B cell (primary cell): ENCODE results near the gene SART1.

Experiments
- EZH2 ChIP-seq: IDR thresholded peaks from 2 replicates; pipeline ENCODE4 v1.6.1; 2012; ENCODE audit warnings: borderline replicate concordance, low read depth, mild to moderate bottlenecking, moderate library complexity, low read length; ENCODE audit not compliant: insufficient read depth, poor library complexity, severe bottlenecking
- TF ChIP-seq, protein P1 (sequence below): fragments of 200-600 bp; IDR thresholded peaks from one replicate; pipeline ENCODE4 v1.8.0; 2022; ENCODE audit warnings: antibody characterized with exemption, mild to moderate bottlenecking

DNA sequence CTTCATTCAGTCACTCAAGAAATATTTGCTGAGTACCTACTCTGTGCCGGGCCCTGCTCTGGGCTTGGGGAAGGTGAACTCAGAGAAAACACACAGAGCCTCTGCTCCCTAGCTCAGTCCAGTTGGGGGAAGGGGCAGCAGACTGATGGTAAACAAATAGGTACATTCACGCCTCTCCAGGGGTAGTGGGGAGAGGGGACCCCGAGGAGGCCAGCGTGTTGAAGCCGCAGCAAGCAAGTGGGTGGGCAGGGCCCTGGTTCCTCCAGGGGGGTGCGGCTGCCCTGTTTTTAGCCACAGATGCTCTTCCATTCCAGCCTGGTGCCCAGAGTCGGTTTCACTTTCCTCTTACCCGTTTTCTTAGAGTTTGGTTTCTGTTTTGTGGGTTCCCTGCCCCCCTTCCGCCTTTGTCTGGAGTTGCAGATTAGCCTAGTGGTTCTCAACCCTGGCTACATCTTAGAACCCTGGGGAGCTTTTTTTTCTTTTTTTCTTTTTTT is 33.6 kb upstream of the SART1 start:
- TF ChIP-seq, protein P1, sequence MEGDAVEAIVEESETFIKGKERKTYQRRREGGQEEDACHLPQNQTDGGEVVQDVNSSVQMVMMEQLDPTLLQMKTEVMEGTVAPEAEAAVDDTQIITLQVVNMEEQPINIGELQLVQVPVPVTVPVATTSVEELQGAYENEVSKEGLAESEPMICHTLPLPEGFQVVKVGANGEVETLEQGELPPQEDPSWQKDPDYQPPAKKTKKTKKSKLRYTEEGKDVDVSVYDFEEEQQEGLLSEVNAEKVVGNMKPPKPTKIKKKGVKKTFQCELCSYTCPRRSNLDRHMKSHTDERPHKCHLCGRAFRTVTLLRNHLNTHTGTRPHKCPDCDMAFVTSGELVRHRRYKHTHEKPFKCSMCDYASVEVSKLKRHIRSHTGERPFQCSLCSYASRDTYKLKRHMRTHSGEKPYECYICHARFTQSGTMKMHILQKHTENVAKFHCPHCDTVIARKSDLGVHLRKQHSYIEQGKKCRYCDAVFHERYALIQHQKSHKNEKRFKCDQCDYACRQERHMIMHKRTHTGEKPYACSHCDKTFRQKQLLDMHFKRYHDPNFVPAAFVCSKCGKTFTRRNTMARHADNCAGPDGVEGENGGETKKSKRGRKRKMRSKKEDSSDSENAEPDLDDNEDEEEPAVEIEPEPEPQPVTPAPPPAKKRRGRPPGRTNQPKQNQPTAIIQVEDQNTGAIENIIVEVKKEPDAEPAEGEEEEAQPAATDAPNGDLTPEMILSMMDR, result no peak
- no peak for TF ChIP-seq EZH2
